ENCODE measurements around the gene YBX1.
A peak's percentile ranks its signal among the peaks of the same experiment; 100 is the strongest.

DNA sequence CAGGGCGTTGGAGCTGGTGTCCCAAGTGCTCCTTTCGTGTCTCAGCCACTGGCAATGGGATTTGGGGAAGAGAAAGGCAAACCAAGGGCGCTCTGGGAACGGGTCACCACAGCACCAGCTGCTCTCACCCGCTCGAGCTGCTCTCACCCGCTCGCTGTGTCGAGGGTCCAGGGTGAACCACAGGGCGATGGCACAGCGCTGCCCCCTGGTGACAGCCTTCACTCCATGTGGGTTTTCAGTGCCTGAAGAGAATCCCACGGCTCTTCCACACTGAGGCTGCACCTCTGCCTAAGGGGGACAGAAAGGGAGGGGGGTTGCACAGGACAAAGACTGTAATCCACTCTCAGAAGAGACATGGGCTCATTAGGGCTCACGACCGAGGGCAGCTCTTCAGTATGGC is 64.9 kb downstream of the YBX1 start:
- TF ChIP-seq POLR2AphosphoS5 (IDR thresholded peaks at IDR 0.05) (no peak), EP300 (IDR thresholded peaks at IDR 0.05) (no peak), POLR2A (IDR thresholded peaks at IDR 0.05) (no peak)
- TF ChIP-seq, protein P1, sequence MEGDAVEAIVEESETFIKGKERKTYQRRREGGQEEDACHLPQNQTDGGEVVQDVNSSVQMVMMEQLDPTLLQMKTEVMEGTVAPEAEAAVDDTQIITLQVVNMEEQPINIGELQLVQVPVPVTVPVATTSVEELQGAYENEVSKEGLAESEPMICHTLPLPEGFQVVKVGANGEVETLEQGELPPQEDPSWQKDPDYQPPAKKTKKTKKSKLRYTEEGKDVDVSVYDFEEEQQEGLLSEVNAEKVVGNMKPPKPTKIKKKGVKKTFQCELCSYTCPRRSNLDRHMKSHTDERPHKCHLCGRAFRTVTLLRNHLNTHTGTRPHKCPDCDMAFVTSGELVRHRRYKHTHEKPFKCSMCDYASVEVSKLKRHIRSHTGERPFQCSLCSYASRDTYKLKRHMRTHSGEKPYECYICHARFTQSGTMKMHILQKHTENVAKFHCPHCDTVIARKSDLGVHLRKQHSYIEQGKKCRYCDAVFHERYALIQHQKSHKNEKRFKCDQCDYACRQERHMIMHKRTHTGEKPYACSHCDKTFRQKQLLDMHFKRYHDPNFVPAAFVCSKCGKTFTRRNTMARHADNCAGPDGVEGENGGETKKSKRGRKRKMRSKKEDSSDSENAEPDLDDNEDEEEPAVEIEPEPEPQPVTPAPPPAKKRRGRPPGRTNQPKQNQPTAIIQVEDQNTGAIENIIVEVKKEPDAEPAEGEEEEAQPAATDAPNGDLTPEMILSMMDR (IDR thresholded peaks at IDR 0.05), result peak in 1 of 2 donors; percentile 48
